Smooth muscle cell (in vitro differentiated cells): ENCODE results near the gene PLIN1. TPM values are rescaled to one million over a fixed set of nuclear protein-coding genes. Genes with fewer than 3 reads are reported as not detected.

Experiments used
- DNase-seq: peaks from one replicate; lab custom pipeline; 2025; ENCODE audit not compliant: unreplicated experiment; lab: John Stamatoyannopoulos, UW
- H2AFZ ChIP-seq: fragments of 200-600 bp; sonication (generic); 2 replicates; pipeline ENCODE4 v1.6.0; 2016; ENCODE audit warnings: antibody characterized with exemption, low read depth, mild to moderate bottlenecking
- H3F3A ChIP-seq: fragments of 200-600 bp; sonication (generic); 2 replicates; pipeline ENCODE4 v1.6.0; 2017; ENCODE audit warnings: antibody characterized with exemption, low read depth
- H3K27ac ChIP-seq: fragments of 200-600 bp; sonication (generic); 2 replicates; pipeline ENCODE4 v1.5.1; 2016; ENCODE audit warnings: low read depth, mild to moderate bottlenecking
- H3K27me3 ChIP-seq: fragments of 200-600 bp; sonication (generic); 2 replicates; pipeline ENCODE4 v1.6.1; 2016; ENCODE audit warnings: low read depth, mild to moderate bottlenecking
- H3K36me3 ChIP-seq: fragments of 200-600 bp; sonication (generic); 2 replicates; pipeline ENCODE4 v1.5.1; 2016; ENCODE audit warnings: low read depth
- H3K4me1 ChIP-seq: fragments of 200-600 bp; sonication (generic); 2 replicates; pipeline ENCODE4 v1.5.1; 2016; ENCODE audit warnings: low read depth
- H3K4me2 ChIP-seq: fragments of 200-600 bp; sonication (generic); 2 replicates; pipeline ENCODE4 v1.6.0; 2016; ENCODE audit warnings: mild to moderate bottlenecking
- H3K4me3 ChIP-seq: fragments of 200-600 bp; sonication (generic); 2 replicates; pipeline ENCODE4 v1.5.1; 2016; ENCODE audit warnings: mild to moderate bottlenecking
- H3K79me2 ChIP-seq: fragments of 200-600 bp; sonication (generic); 2 replicates; pipeline ENCODE4 v1.6.0; 2016; ENCODE audit warnings: low read depth, mild to moderate bottlenecking
- H3K9ac ChIP-seq: fragments of 200-600 bp; sonication (generic); 2 replicates; pipeline ENCODE4 v1.6.0; 2016; ENCODE audit warnings: low read depth
- H3K9me3 ChIP-seq: fragments of 200-600 bp; sonication (generic); replicated peaks from 2 replicates; pipeline ENCODE4 v1.5.1; 2016; ENCODE audit warnings: low read depth
- H4K20me1 ChIP-seq: fragments of 200-600 bp; sonication (generic); 2 replicates; pipeline ENCODE4 v1.6.0; 2016; ENCODE audit warnings: low read depth
- WGBS: methylation state at CpG from one replicate; pipeline ENCODE4 v1.1.7; 2016; ENCODE audit warnings: low lambda C conversion rate; 5-methylcytosine and 5-hydroxymethylcytosine counted together
- polyA plus RNA-seq: library from polyadenylated mRNA; unstranded; fragments of >200 nt; fragmentation: Nextera tagmentation; extraction: Ambion mirVana; gene quantifications from 2 replicates; pipeline ENCODE4 v1.2.1, GENCODE V29; 2016
- total RNA-seq: library from RNA; depleted of rRNA; stranded (reverse); fragments of >200 nt; gene quantifications from 2 replicates; pipeline ENCODE4 v1.2.3, GENCODE V29; 2014
- TF ChIP-seq, protein P1 (sequence below): fragments of 200-600 bp; sonication (generic); IDR thresholded peaks from 2 replicates; pipeline ENCODE4 v1.5.1; 2017; ENCODE audit warnings: borderline replicate concordance, mild to moderate bottlenecking, antibody characterized with exemption; ENCODE audit not compliant: insufficient read depth, poor library complexity, severe bottlenecking

Gene PLIN1
- total and polyA plus RNA-seq, 2 experiments from 2014 or later = 0.04 to 0.66 TPM

DNA sequence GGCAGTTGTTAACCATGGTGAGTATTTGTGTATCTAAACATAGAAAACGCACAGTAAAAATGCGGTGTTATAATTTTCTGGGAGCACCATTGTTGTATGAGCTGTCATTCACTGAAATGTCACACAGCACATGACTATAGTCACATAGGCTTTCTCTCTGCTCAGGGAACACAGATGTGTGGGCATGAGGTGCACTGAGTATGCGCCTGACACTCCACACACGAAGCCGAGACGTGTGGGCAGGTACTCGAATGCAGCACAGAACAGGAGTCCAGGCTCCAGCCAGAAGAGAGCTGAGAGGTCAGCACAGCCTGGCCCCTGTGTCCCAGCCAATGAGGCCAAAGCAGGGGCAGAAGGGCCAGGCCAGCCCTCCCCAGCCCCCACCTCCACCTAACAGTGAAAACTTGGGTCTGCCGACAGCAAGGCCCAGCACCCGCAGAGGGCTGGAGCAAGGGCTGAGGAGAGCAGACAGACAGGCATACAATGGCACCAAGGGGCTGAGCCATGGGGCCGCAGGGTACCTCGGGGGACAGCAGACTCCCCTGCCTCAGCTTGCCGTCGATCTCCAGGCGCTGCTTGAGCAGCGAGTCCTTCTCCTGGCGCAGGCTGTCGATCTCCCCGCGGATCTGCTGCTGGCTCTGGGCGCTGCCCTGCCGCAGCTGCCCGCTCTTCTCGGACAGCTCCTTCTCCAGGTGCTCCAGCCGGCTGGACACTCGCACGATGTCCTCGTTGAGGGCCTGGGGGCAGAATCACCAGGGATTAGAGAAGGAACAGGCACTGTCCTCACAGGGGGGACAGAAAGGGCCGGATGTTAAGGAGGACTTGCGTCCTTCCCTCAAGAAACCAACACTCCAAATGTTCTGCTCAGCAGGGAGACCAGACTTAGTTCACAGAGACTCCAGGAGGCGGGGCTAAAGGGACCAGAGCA, 47.9 kb downstream of the PLIN1 start:
- H3K4me2 ChIP-seq = no peak overlapping the region
- no peaks in the 10 kb centered on the region for H4K20me1 ChIP-seq
- H3K4me3 ChIP-seq = no peak overlapping the region
- TF ChIP-seq, protein P1, sequence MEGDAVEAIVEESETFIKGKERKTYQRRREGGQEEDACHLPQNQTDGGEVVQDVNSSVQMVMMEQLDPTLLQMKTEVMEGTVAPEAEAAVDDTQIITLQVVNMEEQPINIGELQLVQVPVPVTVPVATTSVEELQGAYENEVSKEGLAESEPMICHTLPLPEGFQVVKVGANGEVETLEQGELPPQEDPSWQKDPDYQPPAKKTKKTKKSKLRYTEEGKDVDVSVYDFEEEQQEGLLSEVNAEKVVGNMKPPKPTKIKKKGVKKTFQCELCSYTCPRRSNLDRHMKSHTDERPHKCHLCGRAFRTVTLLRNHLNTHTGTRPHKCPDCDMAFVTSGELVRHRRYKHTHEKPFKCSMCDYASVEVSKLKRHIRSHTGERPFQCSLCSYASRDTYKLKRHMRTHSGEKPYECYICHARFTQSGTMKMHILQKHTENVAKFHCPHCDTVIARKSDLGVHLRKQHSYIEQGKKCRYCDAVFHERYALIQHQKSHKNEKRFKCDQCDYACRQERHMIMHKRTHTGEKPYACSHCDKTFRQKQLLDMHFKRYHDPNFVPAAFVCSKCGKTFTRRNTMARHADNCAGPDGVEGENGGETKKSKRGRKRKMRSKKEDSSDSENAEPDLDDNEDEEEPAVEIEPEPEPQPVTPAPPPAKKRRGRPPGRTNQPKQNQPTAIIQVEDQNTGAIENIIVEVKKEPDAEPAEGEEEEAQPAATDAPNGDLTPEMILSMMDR = no peak
- no peaks in the 10 kb centered on the region for H3K27me3 ChIP-seq
- 91% methylated on average over 30 of the region's 30 CpGs for WGBS
- no peaks in the 10 kb centered on the region for H3K36me3 ChIP-seq
- H3K9me3 ChIP-seq = no peaks in the 10 kb centered on the region
- H3K4me1 ChIP-seq = no peaks in the 10 kb centered on the region
- H3F3A ChIP-seq = no peaks in the 10 kb centered on the region
- no peak for DNase-seq
- H3K9ac ChIP-seq = no peak overlapping the region
- H2AFZ ChIP-seq = no peak overlapping the region
- no peaks in the 10 kb centered on the region for H3K79me2 ChIP-seq
- H3K27ac ChIP-seq = no peak overlapping the region

DNA sequence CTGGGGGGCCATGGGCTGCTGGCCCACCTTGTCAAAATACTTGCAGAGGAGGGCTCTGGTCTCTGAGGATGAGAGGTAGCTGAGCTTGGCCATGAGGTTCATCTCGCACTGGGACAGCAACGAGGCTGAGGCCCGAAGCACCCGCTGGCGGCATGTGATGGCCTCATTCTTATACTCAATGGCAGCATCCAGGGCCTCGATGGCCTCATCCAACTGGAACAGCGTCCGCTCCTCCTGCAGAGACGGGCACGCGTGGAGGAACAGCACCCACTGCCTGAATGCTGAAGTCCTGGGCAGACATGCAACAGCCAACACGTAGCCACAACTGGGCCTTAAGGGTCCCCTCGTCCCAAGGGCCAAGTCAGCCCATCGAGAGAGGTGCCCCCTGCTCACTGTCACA, 48.9 kb downstream of the PLIN1 start:
- H3K4me3 ChIP-seq = no peak overlapping the region
- TF ChIP-seq, protein P1 = no peak
- no peaks in the 10 kb centered on the region for H3F3A ChIP-seq
- no peaks in the 10 kb centered on the region for H3K4me1 ChIP-seq
- no peaks in the 10 kb centered on the region for H3K9me3 ChIP-seq
- no peak overlapping the region for H3K4me2 ChIP-seq
- no peaks in the 10 kb centered on the region for H3K79me2 ChIP-seq
- H2AFZ ChIP-seq = no peak overlapping the region
- H3K9ac ChIP-seq = no peak overlapping the region
- no peaks in the 10 kb centered on the region for H4K20me1 ChIP-seq
- H3K36me3 ChIP-seq = no peaks in the 10 kb centered on the region
- no peak for DNase-seq
- 90% methylated on average over 14 of the region's 14 CpGs for WGBS
- H3K27ac ChIP-seq = no peak overlapping the region
- H3K27me3 ChIP-seq = no peaks in the 10 kb centered on the region

DNA sequence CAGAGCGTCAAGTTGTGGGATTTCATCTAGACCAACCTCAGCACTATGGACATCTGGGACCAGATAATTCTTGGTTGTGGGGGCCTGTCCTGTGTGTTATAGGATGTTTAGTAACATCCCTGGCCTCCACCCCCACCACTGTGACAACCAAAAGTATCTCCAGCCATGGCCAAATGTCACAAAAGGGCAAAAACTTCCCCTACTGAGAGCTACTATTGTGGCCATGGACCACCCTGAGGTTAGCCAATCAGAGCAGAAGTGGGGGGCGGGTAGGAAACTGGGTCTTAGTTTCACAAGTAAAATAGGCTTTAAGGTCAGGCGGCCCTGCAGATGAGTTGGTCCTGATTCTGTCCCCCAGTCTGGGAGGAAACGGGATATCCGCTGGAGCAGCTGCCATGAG, 49.3 kb downstream of the PLIN1 start:
- Histone ChIP-seq H3F3A (no peaks in the 10 kb centered on the region), H3K4me3 (no peak overlapping the region), H2AFZ (no peak overlapping the region), H4K20me1 (no peaks in the 10 kb centered on the region), H3K4me1 (no peaks in the 10 kb centered on the region), H3K79me2 (no peaks in the 10 kb centered on the region), H3K9ac (no peak overlapping the region), H3K27ac (no peak overlapping the region), H3K9me3 (no peaks in the 10 kb centered on the region), H3K36me3 (no peaks in the 10 kb centered on the region), H3K4me2 (no peak overlapping the region), H3K27me3 (no peaks in the 10 kb centered on the region)
- TF ChIP-seq, protein P1 = no peak
- DNase-seq = no peak
- WGBS = 97% methylated on average over 5 of the region's 5 CpGs
